Measurements from ENCODE around the gene TLCD3B. TPM values are rescaled to one million over a fixed set of nuclear protein-coding genes. Genes with fewer than 3 reads are reported as not detected.
"Not testable (repeated sequence)": the region's sequence is repeated elsewhere in the genome, so short reads cannot be mapped to it uniquely, and the experiment has no call there.

TLCD3B gene
- total RNA-seq, 1 donor from 2014 or later, result 0.20 TPM

DNA sequence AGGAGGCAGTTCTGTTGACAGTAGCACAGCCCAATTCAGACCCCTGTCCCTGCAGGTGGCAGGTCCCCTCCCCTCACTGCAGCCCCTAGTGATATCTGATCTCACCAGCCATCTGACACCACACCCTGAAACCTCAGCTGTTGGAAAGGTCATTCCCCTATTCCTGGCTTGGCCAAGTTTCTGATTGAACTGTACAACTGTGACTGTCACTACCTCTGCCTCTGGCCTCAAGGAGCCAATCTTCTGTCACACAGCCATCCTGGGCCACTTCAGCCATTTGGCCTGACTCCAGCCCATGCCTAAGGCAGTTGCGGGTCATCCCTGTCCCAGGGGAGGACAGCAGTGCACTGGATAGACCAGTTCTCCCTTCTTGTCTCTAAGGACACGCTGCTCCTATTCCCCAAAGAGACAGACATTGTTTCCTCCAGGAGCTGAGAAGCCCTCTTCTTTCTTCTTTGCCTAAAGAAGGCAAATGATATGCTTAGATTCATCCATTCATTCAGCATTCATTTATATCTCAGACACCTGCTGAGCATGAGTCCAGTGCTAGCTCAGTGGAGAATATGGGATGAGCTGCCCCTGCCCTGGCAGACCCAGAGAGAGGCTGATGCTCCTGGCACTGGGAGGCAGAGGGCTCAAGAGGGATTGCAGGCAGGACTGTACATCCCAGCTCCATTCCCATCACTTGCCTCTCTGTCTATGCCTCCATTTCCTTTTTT lies 29.9 kb upstream of the TLCD3B start:
- ATAC-seq, result no peak

GRCh38 chr16:30060346-30060745 lies 29.3 kb upstream of the TLCD3B start:
- ATAC-seq, result no peak

- ATAC-seq, result peak; percentile 51
Observed at GRCh38 chr16:30054959-30055553, 24.0 kb upstream of the TLCD3B start.

GRCh38 chr16:30054451-30054850 lies 23.4 kb upstream of the TLCD3B start:
- ATAC-seq, result no peak

DNA sequence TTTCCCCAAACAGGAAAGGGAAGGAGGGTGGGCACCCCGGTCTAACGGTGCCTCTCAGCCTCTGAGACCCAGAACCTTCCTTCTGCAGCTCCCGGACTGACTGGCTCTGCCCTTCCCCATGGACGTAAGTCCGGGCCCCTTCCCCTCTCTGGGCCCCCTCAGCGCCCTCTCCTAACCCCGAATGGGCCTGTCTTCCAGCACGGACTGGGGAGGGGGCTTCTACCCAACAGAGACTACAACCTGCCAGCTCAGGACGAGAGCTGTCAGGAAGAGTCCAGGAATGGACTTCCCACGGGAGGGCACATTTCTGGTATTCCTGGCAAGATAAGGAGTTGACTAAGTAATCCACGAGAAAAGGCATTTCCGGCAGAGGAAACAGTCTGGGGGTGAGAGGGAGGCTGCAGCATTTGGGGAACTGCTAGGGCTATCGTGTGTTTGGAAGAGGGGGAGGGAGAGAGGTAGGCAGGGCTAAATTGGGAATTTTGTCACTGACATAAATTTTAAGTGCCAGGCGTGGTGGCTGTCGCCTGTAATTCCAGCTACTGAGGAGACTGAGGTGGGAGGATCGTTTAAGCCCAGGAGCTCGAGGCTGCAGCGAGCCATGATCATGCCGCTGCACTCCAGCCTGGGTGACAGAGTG lies 22.4 kb upstream of the TLCD3B start:
- peak; percentile 9 for ATAC-seq

GRCh38 chr16:30052671-30053372 lies 21.8 kb upstream of the TLCD3B start:
- ATAC-seq, result peak; percentile 73

GRCh38 chr16:30051518-30051917 lies 20.4 kb upstream of the TLCD3B start:
- no peak for ATAC-seq

- ATAC-seq, result peak; percentile 64
Observed at GRCh38 chr16:30049871-30050270, 18.8 kb upstream of the TLCD3B start.

DNA sequence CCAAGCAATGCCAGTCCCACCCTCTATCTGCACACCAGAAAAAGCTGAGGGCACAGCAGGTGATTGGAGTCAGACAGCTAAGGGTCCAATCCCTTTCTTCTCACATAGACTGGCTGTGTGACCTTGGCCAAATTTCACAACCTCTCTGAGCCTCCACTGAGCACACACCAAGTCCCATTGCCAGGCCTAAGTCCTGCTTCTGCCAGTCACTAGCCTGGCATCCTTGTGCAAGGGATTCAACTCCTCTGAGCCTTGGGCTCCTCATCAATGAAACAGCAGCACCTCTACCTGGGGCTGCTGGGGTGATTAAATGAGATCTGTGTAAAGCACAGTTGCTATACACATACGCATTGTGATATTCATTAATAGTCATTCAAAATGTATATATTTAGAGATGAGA lies 15.5 kb upstream of the TLCD3B start:
- ATAC-seq, result no peak

DNA sequence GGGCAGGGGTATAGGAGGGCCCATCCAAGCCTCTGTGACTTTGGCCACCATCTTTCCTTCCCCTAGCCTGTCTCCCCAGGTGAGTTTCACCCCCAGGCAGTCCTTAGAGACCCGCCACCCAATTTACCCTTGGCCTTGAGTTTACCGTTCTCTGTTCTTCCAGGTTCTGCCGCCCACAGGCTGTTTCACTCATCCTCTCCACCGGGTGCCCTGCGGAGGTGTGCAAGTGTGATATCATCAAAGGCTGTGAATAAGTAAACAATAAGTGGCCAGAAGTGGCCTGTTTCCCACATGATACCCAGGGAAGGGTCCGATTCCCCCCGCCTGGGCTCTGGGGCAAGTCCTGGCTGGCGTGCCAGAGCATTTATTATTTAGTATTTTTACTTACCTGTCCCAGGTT lies 15.1 kb upstream of the TLCD3B start:
- ATAC-seq, result no peak

DNA sequence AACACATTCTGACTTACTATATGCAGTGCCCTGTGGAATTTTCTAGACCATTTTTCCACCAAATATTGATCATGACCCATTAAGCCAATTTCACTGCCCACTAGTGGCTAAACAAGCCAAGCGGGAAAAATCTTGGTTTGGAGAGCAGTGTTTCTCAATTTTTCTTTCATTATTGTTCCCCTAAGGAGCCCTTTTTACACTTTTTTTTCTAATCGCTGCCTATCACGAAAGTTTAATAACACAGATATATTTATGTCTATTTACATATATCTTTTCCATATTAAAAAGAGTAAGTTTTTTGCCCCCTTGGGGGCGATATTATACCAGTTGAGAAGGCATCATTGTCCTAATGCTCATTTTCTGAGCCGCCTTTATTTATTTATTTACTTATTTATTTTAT lies 10.8 kb upstream of the TLCD3B start:
- ATAC-seq, result no peak

DNA sequence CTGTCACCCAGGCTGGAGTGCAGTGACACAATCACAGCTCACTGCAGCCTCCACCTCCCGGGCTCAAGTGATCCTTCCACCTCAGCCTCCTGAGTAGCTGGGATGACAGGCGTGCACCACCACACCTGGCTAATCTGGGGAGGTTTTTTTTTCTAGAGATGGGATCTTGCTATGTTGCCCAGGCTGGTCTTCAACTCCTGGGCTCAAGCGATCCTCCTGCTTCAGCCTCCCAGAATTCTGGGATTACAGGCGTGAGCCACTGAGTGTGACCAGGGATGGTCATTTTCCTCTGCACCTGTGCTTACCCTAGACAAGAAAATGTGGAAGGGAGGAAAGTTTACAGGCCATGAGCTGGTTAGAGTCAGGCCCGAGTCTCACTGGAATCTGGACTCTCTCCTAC lies 9.6 kb upstream of the TLCD3B start:
- not testable (repeated sequence) for ATAC-seq

GRCh38 chr16:30040221-30040620 lies 9.2 kb upstream of the TLCD3B start:
- no peak for ATAC-seq

GRCh38 chr16:30033270-30033669 lies 2.2 kb upstream of the TLCD3B start:
- no peak for ATAC-seq

DNA sequence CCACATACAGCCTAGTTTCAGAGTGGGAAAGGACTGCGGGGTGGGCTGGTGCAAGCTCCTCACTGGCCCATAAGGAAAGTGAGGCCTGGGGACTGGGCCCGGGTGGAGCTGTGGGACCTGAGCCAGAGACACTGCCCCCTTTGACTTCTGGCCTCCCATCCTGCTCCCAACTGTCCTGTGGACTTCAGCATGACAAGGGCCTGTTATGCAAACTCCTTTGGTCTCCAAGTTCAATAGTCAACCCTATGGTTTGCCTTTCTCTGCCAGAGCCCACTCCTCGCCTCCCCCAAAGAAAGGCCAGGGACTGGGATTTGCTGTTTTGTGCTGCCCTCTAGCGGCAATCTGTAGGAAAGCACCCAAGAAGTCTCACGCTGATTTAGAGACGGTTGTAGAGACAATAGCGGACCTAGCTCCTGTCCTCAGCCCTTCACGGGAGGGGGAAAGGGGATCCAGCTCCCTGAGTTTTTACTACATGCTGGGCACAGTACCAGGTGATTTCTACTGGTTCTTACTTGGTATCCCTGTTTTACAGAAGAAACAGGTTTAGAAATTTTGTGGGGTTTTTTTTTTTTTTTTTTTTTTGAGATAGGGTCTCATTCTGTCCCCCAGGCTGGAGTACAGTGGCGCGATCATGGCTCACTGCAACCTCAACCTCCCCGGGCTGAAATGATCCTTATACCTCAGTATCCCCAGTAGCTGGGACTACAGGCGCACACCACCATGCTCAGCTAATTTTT lies 1.2 kb upstream of the TLCD3B start:
- peak; percentile 27 for ATAC-seq

DNA sequence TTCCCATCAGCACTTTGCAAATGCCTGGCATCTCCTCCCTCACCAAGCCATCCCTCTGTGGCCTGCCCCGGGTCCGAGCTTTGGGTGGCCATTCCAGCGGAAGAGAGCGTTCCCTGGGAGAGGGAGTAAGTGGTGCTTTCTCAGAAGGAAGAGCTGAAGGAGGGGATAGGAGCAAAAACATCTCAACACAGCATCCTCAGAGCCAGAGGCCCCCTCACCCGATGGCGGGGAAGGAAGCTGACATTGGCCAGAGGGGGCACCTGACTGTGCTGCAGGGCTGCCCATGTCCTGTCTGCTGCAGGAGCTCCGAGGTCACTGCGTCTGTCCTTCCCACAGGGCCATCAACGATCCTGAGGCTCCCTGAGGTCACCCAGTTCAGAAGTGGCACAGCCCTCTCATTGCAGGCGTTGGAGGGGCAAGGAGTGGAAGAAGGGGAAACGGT lies 427 bp upstream of the TLCD3B start:
- ATAC-seq, result no peak

GRCh38 chr16:30030011-30030685 lies 923 bp downstream of the TLCD3B start:
- no peak for ATAC-seq

DNA sequence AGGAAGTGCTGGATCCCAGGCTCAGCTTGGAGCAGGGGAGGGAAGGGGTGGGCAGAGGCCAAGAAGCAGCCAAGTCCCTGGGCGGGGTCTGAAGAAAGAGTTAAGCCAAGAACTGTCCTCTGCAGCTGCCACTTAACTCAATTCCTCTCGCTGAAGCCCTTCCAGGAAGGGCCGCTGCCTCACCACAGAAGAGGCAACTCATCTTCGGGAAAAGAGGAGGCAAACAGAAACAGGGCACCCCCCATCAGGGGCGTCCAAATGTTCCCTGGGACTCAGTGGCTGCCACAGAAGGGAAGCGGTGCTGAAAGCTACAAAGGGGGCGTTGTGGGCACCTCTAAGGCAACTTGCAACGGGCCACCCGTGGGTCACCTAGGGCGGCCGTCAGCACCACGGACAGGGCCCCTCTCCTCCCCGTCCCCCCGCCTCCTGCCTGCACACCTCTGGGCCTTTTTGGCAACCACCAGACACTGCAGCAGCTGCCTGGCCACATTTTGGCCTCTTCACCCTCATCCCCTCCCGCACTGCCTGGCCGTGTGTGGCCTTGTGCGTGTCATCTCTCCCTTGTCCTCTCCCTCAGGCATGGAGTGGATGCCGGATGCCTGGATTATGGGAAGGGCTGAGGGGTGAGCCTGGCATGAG lies 2.5 kb downstream of the TLCD3B start:
- ATAC-seq, result no peak

DNA sequence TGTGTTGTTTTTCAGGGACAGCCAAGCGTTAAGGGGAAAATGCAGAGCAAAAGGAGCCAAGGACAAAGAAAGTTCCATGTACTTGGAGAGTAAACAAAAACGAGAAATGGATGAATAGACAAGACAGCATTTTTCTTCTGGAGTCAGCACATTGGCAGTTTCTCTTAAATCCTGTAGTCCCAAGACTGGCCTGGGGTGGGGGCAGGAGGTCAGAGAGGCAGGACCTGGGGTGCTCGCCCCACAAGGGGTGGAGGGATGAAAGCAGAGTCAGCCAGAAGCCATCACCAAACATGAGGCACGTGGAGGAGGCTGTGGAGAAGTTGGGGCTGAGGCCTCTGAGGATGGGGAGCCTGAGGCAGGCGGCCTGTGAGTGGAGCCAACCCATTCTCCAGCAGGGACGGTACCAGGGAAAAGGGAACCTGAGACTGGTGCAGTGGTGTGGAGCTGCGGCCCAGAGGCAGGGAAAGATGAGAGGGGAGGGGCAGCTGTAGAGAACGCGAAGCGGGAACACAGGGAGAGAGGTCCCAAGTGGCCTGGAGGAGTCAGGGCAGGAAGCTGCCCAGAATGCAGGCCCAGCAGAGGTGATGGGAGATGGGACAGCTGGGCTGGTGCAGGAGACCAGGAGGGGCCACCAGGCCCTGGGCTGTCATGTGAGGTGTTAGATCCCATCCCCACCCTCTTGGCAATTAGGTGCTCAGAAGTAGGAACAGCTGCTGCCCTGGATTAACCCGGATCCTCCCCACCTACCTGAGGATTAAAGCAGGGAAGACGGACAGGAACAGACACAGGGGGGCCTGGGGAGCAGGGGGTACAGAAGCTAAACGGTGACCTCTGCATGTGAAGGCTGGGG lies 3.3 kb downstream of the TLCD3B start:
- ATAC-seq, result no peak

- no peak for ATAC-seq
Observed at GRCh38 chr16:30026449-30026848, 4.6 kb downstream of the TLCD3B start.

DNA sequence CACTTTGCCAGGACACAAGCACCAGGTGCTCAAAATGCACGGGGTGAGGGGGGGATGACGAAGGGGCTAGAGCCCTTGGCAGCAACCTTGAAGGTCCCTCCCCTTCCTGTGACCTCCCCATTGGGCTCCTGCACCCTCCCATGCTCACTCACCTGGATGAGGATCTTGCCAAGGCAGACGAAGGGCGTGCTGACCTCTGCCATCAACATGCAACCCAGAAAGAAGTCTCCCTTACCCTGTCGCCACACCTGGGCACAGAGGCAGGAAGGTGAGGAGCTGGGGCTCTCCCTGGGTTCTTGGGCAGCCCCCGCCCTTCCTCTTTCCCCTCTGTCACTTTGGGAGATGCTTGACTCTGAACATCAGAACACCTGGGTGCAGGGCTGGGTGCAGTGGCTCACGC lies 5.5 kb downstream of the TLCD3B start:
- no peak for ATAC-seq

Data from esophagus mucosa (tissue), 1 donor.